HG02852 (cell line): Measurements from ENCODE around the gene RPS19BP1.

Experiments
- ATAC-seq: cut with Tn5 transposase; IDR thresholded peaks from one replicate; pipeline ENCODE4 v1.9.1; 2021; ENCODE audit warnings: mild to moderate bottlenecking, moderate library complexity; ENCODE audit not compliant: unreplicated experiment

RPS19BP1 gene

DNA sequence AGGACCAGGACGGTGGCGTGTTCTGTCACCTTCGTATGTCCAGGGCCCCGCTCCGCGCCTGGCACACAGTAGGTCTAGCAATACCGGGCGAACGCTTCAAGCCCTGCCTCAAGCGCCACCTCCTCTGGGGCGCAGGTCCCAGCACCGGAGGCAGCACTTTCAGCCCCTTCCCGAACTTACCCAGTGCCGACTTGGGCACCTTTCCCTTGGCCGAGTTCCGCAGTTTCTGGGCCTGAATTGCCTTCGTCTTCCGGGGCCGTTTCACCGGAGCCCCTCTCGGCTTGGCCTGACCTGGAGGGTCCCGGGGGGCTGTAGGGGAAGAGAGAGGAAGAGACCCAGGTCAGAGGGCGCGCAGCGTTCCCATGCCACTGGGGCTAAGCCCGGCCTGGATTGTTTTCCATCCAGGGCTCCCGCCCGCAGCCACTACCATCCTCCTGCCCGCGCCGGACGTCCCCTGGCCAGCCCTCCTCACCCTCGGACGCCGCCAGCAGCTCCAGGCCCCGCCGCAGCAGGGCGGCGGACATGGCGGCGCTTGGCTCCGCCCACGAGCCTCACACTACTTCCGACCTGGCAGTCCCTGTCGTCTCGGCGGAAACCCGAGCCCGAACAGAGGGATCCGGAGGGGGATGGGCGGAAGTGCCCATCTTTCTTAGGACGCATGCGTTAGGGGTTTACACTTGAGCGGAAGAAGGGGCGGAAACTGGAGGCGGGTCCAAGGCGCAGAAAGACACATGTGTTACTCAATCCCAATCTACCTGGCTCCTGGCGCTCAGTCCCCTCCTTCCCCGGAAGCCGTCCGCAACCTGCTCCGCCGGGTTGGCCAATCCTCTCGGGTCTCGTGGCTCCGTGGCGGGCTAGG, at the start of gene RPS19BP1:
Gene RPS19BP1, minus strand, starts transcription at position 534 of the 859 bp plus-strand sequence. Its CDS starts 10 bp downstream, at position 524.
- ATAC-seq = peak; percentile 70

DNA sequence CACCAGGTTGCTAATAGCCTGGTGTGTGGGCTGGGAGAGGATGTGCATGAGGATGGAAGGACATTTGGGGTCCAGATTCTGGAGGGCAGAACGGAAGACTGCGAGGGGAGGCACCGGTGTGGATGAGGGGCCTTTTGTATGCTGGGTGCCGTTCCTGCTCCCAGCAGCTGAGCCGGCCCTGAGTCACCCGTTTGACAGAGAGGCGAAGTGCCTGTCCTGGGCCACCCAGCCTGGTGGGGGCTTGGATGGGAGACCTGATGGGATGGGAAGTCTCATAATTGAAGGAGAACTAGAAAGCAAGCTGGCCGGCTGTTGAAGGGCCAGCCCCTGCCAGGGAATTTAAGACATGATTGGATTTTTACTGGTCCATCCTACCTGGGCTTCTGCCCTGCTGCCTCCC, 48.8 kb upstream of the RPS19BP1 start:
- no peak for ATAC-seq

DNA sequence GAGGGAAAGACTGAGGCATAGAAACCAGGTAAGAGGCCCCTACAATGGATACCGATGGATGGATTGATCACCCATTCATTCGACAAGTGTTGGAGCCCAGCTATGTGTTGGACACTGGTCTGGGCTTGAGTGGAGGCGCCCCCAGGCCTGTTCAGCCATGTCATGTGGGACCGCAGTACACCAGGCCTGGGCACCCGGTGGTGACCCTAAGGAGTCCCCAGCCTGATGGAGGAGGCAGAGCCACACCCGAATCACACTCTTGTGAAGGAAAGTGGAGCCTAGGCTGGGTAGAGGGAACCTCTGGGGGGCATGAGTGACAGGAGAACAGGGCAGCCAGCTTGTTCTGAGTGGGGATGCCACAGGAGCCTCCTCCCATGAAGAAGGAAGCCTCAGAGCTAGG, 48.2 kb upstream of the RPS19BP1 start:
- no peak for ATAC-seq

DNA sequence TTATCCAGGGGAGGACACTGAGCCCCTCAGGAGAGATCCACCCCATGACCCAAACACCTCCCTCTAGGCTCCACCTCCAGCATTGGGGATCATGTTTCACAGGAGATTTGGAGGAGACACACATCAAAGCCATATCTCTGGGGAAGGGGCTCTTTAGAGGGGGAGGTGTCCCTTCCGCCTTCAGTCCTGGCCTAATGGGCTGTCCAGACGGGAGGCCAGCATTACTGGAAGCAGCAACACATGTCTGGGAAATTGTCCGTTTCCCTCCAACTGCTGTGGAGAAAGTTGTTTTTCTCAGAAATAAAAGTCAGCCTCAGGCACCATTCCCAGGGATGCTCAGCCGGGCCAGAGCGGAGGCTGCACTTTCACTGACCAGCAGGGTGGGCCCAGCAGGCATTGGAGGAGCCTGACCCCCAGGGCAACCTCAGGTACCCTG, 47.5 kb upstream of the RPS19BP1 start:
- no peak for ATAC-seq

DNA sequence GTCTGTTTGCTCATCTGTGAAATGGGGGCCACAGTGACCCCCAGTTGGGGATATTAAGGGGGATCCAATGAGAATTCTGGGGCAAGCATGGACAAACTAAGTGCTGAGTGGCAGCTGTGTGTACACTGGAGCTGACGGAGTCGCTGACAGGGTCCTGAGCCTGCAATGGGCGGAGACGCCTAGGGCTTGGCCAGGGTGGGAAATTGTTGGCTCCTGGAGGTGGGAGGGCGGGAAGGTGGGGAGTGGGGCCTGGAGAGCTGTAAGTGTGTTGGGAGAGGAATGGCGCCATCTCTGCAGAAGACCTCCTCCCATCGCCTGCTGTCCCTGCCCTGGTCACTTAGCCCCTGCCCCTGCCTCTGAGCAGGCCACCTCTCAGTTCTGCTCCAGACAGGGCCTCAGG, 45.4 kb upstream of the RPS19BP1 start:
- ATAC-seq = no peak

GRCh38 chr22:39577366-39577765, 44.8 kb upstream of the RPS19BP1 start:
- ATAC-seq = no peak

DNA sequence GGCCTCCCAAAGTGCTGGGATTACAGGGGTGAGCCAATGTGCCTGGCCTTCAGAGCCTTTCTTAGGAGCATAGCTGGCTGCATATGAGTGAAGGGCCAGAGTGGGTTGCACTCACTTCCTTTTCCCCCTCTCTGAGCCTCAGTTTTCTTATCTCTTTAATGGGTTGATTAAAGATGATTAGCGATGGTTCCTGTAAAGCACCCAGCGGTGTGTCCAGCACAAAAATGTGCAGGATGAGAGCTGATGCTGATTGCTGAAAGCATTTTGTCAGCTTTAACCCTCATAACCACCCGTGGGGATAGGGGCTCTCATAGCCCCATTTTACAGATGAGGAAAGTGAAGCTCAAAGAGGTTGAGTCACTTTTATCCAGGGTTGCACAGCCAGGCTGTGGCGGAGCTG, 43.5 kb upstream of the RPS19BP1 start:
- ATAC-seq = no peak

GRCh38 chr22:39575552-39575825, 42.9 kb upstream of the RPS19BP1 start:
- no peak for ATAC-seq

- no peak for ATAC-seq
Observed at GRCh38 chr22:39574779-39575551, 42.4 kb upstream of the RPS19BP1 start.

DNA sequence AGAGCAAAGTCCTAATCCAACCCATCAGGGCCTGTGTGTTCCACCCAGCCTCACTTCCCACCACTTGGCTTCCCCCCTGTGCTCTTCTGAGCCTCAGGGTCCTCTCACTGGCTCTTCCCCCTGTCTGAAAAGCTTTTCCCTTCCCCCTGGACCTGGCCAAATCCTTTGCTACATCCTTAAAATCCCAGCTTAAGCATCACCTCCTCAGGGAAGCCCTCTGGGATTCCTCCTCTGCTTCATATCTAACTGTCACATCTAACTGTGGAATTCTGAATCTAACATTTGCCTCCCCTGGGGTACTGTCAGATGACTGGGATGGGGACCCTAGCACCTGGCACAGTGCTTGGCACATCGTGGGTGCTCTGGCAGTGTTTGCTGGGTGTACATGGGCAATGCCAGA, 39.0 kb upstream of the RPS19BP1 start:
- no peak for ATAC-seq

DNA sequence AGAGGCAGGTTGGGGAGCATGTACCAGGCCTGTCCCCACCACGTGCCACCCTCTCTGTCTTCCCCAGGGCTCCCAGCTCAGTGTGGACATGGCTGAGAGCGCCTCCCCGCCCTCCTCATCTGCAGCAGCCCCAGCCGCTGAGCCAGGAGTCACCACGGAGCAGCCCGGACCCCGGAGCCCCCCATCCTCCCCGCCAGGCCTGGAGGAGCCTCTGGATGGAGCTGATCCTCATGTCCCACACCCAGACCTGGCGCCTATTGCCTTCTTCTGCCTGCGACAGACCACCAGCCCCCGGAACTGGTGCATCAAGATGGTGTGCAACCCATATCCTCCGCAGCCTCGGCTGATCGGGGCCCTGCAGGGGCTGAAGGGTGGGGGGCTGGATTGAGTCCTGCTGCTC, 38.1 kb upstream of the RPS19BP1 start, which contains the start of gene CACNA1I:
Gene CACNA1I, plus strand, starts transcription at position 89 of the 400 bp plus-strand sequence. Its CDS starts 0 bp downstream, at position 89.
- no peak for ATAC-seq

GRCh38 chr22:39570226-39570625, 37.7 kb upstream of the RPS19BP1 start:
- no peak for ATAC-seq

DNA sequence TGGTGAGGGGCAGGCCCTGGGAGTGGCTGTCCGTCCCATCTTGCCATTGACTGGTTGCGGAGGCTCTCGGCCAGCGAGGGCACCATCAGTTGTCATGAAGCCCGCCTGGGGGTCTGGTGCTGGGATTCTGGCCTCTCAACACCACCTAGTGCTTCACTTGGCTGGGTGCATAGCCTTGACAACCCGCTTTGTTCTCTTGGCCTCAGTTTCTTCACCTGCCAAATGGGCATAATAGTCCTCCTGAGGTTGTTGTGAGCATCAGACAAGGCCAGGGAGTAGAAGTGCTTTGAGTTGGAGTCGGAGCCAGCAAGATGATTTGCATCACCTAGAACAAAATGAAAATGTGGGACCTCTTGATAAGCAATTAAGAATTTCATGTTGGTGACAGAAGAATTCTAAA, 36.5 kb upstream of the RPS19BP1 start:
- ATAC-seq = no peak

DNA sequence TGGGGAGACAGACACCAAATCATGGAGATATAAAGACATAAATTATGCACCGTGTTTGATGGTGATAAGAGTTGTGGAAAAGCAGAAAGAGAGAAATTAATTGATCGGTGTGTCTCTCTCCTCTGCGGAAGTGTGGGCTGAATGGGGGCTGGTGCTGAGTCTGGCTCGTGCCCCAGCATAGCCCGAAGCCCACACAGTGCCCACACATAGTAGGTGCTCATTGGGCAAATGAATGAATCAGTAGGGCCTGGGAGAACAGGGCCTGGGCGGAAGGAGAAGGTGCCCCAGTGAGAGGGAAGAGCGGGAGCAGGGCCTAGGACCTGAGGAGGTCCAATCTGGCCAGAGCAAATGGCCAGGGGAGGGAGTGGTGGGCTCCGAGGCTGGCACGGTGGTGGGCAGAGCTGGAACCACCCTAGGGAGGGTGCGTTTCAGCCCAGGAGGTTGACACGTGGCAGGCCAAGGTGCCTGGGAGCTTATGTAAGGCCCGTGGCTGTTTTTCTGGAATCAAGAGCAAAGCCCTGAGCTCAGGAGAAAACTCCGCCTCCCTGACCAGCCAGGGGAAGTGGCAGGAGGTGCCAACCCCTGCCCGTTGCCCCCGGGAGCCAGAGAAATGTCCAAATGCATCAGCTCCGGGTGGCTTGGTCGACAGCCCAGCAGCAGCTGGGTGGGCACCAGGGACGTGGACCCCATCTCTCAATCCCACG, 35.9 kb upstream of the RPS19BP1 start:
- no peak for ATAC-seq

- no peak for ATAC-seq
Observed at GRCh38 chr22:39567135-39567946, 34.8 kb upstream of the RPS19BP1 start.

DNA sequence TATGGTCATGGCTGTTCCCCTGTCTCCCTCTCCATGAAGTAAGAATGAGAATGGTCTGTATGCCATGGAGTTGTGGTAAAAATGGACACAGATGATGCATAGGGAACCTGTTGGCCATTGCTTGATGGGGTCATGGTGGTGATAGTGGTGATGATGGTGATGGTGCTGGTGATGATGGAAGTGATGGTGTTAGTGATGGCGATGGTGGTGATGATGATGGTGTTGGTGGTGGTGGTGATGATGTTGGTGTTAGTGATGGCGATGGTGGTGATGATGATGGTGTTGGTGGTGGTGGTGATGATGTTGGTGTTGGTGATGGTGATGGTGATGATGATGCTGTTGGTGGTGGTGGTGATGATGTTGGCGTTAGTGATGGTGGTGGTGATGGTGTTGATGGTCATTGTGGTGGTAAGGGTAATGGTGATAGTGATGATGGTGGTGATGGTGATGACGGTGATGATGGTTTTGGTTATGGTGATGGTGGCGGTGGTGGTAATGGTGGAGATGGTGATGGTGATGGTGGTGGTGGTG, 32.9 kb upstream of the RPS19BP1 start:
- no peak for ATAC-seq

DNA sequence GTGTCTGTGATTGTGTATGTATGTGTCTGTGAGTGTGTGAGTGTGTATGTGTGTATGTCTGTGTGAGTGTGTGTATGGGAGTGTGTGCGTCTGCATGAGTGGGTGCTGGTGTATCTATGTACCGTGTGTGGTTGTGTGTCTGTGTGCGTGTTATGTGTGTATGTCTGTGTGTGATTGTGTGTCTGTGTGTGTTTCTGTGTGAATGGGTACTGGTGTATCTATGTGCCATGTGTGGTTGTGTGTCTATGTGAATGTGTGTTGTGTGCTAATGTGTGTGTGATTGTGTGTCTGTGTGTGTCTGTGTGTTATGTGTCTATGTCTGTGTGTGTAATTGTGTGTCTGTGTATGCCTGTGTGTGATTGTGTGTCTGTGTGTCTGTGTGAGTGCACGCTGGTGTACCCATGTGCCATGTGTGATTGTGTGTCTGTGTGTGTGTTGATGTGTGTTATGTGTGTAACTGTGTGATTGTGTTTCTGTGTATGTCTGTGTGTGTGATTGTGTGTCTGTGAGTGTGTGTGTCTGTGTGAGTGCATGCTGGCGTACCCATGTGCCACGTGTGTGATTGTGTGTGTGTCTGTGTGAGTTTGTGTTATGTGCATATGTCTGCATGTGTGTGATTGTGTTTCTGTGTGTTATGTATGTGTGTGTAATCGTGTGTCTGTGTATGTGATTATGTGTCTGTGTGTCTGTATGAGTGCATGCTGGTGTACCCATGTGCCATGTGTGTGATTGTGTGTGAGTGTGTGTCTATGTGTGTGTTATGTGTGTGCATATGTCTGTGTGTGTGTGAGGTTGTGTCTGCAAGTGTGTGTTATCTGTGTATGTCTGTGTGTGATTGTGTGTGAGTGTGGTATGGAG, 31.3 kb upstream of the RPS19BP1 start:
- no peak for ATAC-seq

DNA sequence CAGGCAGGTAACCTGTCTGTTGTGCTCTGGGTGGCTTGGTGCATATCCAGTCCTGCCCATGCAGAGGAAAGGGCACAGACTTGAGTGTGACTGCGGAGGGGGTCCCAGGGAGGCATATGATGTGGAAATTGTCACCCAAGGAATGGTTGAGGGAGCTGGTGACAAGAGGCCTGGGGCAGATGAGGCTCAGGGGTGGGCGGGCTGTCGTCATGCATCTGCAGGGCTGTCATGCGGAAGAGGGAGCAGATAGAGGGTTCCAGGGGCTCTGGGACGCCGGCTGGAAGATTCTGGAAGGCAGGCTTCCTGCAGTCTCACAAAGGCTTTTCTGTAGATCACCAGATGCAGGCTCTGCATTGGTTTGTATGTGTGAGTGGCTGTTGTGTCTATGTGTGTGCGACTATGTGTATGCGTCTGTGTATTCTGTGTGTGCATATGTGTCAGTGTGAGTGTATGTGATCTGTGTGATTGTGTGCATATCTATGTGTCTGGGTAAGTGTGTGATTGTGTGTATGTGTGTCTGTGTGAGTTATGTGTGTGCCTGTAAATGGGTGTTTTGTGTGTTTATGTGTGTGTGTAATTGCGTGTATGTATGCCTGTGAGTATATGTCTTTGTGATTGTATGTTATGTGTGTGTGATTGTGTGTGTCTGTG, 30.4 kb upstream of the RPS19BP1 start:
- ATAC-seq = no peak

GRCh38 chr22:39560127-39560526, 27.6 kb upstream of the RPS19BP1 start:
- ATAC-seq = no peak
